Lung microvascular endothelial cell (primary cell): ENCODE data around the gene RYR3. TPM values are rescaled to one million over a fixed set of nuclear protein-coding genes. Genes with fewer than 3 reads are reported as not detected.

ENCODE experiments used
- DNase-seq, 2 donors: peaks; one replicate each; pipeline versions ENCODE4 v3.0.0 to v3.0.0-alpha.2; 2010; ENCODE audit warnings: low read depth in 2 of 2
- total RNA-seq: library from RNA; depleted of rRNA; stranded (reverse); fragments of >200 nt; gene quantifications from 2 replicates; pipeline ENCODE4 v1.2.1, GENCODE V29; 2014

The RYR3 gene
- total RNA-seq, 1 donor from 2014 or later, result not detected

DNA sequence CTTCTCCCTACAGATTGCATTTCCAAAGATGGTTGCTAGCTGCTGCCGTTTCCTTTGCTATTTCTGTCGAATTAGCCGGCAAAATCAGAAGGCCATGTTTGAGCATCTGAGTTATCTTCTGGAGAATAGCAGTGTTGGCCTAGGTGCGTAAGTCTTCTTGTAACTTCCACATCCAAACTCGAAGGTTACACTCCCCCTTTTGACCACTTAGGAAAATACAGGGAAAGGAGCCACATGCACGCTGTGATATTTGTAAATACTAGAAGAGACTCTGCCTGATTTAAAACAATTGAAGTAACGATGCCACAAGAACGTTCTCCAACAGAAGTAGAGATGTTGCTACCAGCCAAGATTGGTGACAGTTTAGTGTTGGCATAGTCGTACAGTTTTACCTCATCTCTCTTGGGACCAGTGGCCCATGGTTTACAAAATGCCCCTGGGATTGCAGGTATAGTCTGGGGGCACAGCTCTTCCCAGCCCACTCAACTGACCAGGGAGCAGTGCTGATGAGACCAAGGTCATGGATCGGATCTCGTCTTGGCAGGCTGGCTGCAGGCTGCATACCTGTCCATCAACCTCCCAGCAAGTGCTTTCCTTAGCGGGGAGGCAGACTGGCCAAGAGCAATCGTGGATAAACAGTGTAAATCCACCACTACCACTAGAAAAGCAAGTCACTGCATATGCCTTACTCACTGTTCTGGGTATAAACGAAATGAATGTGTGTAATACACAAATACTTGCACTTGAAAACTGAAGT, 389.1 kb downstream of the RYR3 start:
- DNase-seq, result peak; percentile 11 to 45

DNA sequence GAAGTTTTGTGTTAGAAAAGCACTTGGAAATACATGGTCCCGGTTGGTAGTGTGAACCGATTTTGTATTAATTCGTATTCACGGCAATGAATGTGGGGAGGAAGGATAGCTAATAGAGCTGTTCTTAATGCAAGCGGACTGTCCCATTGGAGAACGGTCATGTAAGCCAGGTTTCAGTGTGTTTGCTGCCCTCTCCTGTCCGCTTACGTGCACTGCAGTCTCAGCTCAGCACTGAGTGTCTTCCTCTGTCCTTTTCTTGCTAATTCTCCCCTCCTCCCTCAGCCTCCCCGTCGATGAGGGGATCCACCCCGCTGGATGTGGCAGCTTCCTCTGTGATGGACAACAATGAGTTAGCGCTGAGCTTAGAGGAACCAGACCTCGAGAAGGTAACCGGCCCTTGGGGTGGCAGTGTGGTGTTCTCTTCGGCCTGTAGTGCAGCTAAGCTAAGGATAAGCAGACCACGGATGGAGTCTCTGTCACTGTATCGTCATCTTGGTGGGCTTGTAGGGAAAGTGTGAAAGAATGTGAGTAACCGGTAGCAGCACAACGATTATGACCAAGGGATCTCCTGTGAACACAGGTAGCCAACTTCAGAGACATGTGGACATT, 390.0 kb downstream of the RYR3 start:
- peak; percentile 86 to 87 for DNase-seq

DNA sequence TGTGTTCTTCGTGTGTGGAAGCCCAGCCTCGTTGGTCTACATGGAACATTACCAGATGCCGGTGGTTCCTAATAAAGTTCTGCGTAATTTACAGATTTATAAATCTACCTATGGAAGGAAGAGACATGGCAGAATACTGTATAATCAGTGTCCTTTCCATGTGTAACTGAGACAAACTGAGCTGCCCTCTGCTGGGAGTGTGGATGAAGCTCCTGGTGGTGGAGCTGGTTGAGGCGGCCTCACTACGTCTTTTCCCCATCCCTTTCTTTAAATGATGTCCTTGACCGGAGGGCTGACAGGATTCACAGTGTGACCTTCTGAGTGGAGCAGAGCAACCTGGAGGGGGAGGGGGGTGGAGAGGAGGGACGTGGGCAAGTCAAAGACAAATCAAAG, 390.5 kb downstream of the RYR3 start:
- DNase-seq, result peak in 1 of 2 donors; percentile 24

DNA sequence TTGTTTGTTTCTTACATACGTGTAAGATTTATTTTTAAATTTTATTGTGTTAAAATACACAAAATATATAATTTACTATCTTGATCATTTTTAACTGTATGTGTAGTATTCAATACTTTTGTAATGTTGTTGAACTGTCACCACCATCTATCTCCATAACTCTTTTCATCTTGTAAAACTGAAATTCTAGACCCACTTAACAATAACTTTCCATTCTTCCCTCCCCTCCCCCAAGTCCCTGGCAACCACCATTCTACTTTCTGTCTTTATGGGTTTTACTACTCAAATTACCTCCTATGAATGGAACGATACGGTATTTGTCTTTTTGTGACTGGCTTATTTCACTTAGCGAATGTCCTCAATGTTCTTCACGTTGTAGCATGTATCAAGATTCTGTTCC, 395.4 kb downstream of the RYR3 start:
- no peak for DNase-seq

DNA sequence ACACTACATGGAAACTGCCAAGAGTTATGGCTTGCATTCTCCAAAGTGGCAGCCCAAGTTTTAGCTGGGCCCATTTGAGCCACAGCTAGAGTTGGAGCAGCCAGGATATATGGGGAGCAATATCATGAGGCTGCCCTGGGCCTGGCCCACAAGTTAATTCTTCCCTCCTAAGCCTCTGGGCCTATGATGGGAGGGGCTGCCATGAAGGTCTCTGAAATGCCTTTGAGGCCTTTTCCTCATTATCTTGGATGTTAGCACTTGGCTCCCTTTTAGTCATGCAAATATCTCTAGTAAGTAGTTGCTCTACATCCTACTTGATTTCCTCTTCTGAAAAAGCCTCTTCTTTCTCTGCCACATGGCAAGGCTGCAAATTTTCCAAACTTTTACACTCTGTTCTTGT, 400.0 kb downstream of the RYR3 start:
- no peak for DNase-seq

DNA sequence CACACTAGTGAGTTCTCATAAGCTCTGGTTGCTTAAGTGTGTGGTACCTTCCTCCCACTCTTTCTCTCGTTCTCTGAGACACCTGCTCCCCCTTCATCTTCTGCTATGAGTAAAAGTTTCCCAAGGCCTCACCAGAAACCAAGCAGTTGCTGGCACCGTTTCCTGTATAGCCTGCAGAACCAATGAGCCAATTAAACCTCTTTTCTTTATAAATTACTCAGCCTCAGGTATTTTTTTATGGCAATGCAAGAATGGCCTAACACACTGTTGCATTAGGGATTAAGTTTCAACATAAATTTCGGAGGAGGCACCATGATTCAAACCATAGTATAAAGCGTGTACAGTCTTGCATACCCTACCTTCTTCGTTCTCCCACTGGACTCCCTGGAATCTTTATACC, 405.3 kb downstream of the RYR3 start:
- DNase-seq, result no peak

DNA sequence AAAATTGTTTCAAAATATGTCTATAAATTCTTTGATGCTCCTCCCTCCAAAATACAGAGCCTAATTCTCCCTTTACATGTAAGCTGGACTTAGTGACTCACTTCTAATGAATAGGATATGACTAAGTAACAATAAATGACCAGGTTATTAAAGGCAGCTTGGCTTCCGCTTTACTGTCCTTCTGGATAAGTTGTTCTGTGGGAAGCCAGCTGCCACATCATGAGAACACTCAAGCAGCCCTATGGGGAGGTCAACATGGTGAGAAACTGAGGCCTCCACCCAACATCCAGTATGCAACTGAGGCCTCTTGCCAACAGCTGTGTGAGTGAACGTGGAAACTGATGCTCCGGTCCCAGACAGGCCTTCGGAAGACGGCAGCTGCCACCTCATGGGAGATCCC, 410.2 kb downstream of the RYR3 start:
- peak; percentile 70 to 98 for DNase-seq

DNA sequence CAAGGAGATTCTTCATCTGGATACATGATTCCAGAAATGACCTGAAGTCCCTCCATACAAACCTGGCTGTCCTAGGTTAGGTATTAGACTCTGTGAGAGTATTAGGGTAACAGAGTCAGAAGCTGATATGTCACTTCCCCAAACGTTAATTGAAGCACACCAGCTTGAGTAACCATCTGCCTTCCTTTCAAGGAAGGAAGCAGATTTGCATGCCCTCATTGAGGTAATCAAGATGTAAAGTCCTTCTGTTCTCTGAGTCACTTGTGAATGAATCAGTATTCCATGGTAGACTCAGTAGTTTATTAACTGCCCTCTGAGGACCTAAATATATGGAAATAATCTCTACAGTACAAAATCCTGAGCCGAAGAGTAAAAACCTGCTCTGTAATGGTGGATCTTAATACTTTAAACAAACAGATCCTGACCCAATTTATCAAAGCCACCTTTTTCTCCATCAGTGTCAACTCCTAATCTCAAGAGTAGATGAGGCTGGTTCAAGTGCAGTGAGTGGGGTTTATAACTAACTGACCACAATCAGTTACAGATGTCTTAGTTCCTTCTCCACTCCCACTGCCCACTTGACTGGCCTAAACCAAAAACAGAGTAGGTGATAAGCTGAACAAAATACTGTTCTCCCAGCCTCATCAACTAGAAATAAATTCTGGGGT, 411.4 kb downstream of the RYR3 start:
- DNase-seq, result peak in 1 of 2 donors; percentile 94

DNA sequence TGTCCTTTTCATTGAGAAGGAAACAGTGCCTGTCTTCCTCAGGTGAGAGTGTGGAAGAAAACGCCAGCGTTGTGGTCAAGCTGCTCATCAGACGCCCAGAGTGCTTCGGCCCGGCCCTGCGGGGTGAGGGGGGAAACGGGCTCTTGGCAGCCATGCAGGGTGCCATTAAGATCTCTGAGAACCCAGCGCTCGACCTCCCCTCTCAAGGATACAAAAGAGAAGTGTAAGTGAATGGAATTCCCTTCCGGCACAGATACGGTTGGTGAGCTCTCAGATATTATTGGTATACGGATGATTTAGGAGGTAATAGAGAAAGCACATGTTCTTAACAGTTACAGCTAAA, 411.9 kb downstream of the RYR3 start:
- DNase-seq, result no peak

DNA sequence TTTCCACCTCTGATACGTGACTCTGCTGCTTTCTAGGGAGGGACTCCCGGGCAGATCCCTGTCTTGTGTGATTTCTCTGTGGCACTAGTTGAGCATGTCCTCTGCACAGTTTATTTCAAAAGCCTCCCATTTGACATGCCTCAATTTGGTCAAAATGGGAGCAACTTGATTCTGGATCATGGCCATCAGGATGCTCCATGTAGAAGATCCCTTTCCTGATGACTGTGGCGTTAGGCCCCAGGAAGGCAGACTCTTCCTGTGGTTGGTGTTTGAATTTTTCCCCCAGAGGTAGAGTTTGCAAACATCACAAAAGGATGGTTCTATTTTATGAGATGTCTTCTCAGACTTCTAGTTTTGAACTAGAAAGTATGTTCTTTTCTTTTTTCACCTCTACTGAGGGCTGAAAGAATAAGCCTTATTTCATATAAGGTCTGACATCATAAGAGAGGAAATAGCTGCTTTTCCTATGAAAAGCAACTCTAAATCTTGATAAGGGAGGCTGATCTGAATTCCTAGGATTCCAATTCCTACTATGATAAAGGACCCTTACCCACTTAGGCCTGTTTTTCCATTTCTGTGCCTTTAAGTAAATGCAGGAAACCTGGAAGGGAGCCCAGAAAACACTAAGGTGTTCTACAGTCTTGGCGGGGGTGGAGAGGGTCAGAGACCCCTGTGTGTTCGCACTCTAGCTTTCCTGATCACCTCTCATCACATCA, 413.7 kb downstream of the RYR3 start:
- DNase-seq, result peak; percentile 48 to 55

DNA sequence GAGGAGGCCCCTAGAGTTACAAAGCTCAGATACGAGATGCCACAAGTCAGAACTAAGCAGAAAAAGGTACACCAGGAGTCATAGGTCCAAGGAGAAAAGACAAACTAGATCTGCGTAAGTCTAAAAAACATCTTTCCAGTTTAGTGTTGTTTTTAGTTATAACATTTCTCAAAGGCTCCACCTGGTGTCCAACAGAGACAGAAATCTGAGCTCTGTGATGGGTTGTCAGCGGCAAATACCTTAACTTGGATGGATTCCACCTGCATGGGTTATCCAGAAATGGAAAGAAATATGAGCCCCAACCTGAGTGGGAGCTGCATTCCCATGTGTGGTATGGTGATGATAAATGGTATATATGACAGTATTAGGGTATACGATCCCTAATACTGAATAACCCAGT, 418.9 kb downstream of the RYR3 start:
- DNase-seq, result peak; percentile 36 to 58

DNA sequence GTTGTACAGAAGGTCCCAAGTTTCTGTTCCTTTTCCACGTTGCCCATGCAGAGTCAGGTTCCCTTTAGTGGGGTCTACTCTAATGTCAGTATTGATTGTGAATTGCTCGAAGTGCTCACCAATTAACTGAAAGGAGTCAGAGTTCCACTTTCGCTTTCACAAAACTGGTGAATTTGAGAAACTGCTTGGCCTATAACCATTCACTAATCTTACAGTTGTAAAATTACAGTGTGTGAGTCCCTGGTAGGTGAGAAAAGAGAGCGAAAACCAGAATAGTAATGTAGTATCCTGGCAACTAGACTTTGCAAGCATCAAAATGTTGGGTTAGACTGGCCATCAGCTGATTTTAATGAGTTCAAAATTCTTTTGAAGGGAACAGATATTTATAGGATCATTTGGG, 420.0 kb downstream of the RYR3 start:
- DNase-seq, result no peak

DNA sequence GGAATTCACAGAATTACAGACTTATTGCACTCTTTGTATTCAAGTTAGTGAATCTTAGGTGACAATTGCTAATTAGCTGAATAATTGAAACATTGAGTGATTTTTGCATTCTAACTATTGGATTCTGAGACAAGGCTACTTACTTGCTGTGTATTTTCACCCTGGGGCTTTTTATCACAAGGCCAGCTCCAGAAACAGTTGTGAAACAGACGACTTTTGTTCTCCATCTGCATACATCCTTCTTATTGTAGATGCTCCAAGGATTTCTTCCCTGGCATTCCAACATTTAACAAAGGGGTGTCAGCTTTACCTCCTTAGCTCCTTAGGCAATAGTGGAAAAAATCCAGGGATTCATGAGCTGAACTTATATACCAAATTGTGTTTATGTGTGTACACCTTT, 424.4 kb downstream of the RYR3 start:
- no peak for DNase-seq

DNA sequence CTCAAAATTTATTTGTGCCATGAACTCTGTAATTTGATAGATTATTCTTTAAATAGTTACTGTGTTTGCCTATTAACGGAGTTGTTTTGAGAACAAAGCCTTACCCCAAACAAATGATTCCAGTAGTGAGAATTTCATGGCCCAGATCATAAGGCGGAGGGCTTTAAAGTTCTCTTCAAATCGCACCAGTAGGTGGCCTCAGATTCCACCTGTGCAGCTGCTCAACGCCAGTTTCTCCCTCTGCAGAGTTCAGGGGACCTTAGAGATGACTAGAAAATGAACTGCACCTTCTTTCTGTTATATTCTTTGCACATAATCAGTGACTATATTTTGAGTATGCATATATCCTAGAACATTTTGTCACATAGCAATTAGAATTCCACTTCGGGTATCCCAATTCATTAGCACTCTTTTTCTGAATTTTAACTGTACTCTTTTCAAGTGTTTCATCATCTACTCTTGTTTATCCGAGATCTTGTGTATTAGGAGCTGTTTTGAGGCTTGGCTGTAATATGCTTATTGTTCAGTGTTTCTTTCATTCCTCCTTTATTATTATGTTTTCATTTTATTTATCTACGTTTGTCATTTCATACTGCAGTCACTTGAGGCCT, 425.0 kb downstream of the RYR3 start:
- DNase-seq, result peak; percentile 47 to 66

DNA sequence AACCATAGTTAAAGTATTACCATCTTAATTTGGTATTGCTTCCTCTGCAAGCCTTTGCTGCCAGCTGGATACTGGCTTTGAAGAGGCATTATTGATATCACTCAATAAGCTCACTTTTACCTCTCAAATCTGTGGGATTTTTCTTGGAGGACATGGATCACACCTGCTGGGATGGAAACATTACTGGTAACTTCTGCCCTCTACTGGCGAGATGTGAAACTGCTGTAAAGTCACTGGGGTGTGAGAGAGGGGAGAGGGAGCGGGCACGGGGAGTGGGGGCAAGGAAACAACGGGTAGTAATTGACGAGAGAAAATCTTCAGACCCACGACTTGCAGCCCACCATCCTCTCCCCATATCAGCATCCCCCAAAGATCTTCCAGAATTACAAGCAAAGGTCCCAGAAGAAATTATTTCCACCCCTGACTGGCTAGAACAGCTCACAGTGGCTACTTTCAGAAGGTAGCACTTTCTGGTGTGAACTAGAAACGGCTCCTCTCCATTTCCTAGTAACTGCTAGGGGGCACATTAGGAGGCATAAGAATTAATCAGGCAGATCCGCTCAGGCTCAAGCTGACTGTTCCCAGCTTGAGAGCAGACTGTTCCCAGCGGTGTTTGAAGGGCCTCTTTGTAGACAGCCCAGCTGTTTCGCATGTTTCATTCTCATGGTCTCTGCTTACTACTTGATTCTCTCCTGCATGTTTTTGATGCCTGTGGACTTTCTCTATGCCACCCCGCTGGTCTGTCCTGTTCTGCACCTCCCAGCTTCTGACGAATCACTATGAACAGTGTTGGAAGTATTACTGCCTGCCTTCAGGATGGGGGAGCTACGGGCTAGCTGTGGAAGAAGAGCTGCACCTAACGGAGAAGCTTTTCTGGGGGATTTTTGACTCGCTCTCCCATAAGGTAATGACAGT, 427.2 kb downstream of the RYR3 start:
- peak; percentile 42 to 53 for DNase-seq

DNA sequence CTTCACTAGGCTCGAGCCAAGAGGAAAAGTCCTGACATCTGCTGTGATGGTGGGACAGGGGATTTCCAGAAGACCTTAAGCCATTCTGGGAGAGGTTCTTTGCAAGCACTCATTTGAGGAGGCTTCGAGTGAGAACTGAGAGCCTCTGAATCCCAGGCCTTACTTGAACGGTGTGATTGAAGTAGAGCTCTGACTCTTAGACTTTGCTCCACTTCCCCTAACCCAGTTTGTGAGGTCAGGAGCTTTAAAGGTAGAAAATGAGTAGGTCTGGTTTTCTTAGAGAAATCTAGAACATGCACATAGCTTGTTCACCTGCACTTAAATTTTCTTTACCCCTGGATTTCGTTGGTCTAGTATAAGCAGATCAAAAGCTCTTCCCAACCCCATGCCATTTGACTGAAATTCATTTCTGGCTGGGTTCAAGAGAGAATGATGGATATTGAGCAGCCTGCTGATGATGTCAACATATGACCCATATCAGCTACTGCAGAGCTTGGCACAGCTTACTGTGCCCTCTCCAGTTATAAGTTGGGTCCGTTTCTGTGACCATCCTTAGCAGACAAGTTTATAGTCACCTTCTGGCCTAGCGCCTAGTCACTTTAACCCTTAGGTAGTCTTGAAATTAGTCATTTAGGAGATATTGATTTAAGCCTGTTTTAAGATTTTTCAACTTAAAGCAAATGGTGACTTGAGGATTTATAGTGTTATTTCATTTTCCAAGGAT, 428.3 kb downstream of the RYR3 start:
- no peak for DNase-seq

DNA sequence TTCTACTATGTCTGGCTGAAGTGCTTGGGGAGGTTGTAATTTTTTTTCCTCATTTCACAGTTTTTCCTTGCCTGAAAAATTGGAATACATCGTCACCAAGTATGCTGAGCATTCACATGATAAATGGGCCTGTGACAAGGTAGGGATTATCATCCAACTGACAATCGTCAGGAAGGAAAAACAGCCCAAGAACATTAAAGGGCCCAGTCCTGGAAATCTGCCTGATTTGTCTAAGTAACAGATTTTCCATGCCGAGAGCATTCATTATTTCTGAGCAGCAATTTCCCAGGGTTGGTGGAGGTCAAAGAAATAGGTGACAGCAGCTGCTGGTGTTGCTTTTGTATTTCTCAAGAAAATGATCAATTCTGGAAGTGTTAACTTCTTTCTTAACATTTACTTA, 431.5 kb downstream of the RYR3 start:
- DNase-seq, result no peak

DNA sequence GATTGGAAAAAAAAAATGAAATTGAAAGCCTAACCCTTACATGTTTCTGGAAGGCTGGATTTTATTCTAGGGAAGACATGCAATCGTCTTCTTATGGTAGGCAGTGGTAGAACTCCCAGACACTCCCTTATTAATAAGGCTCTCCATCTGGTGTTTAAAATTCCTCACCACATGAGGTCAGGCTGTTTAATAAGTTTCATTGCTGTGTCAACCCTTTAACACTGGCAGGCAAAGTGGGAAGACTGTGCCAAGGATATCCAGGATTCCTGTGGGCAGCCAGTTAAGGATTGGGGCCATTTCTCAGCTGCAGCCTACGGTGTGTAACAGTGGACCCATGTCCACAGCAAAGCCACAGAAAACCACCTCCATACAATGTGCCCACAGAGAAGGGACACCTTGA, 432.0 kb downstream of the RYR3 start:
- DNase-seq, result no peak

DNA sequence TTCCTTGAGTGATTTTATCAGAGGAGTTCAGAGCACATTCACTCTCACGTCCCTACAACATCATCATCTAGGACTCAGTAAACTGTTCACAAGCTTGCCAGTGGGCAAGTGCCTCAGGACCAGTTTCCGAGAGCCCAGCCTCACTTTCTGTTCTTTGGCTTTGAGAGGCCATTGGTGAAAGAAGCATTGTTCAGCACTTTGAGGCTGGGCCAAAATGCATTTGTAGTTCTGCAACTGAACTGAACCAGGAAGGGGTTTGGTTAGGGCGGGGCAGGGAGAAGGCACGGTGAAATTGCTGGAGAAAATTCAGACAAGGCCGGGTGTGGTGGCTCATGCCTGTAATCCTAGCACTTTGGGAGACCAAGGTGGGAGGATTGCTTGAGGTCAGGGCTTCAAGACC, 435.4 kb downstream of the RYR3 start:
- DNase-seq, result no peak

DNA sequence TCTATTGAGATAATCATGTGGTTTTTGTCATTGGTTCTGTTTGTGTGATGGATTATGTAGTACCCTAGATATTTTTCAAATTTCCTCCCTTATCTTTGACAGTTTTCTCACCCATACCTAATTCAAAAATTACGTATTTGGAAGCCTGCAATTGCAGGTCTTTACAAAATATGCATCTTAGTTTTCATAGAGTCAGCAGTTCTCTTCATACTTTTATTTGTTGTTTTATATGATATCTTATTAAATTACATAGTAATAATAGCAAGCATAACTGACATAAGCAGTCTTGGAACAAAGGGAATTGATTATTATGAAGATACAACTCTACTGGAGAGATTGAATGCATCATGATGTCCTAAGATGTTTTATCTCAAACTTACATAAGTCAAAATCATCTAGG, 442.2 kb downstream of the RYR3 start:
- no peak for DNase-seq
